Measurements from ENCODE around the gene DGKG.

DNA sequence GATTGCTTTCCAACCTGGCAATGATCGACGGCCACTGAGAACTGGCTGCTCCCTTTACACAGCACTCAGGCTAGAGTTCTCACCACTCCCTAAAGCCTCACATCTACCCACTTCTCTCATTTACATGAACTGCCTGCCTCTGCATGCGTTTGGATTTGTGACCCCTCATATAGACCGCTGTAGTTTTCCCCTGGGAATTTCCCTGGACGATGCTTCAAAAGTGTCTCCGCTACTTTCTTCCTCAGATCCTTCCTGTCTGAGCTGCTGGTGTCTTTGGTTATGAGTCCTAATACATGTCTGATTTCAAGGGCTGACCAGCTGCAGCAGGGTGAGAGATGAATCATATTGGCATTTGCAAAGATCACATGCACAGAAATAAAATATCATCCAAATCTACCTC lies 136.4 kb downstream of the DGKG start:
- TF ChIP-seq, protein P1, sequence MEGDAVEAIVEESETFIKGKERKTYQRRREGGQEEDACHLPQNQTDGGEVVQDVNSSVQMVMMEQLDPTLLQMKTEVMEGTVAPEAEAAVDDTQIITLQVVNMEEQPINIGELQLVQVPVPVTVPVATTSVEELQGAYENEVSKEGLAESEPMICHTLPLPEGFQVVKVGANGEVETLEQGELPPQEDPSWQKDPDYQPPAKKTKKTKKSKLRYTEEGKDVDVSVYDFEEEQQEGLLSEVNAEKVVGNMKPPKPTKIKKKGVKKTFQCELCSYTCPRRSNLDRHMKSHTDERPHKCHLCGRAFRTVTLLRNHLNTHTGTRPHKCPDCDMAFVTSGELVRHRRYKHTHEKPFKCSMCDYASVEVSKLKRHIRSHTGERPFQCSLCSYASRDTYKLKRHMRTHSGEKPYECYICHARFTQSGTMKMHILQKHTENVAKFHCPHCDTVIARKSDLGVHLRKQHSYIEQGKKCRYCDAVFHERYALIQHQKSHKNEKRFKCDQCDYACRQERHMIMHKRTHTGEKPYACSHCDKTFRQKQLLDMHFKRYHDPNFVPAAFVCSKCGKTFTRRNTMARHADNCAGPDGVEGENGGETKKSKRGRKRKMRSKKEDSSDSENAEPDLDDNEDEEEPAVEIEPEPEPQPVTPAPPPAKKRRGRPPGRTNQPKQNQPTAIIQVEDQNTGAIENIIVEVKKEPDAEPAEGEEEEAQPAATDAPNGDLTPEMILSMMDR (IDR thresholded peaks at IDR 0.05), result no peak
- TF ChIP-seq RFX5 (IDR thresholded peaks at IDR 0.05; ENCODE audit: low read length) (no peak), EP300 (IDR thresholded peaks at IDR 0.05; ENCODE audit: borderline replicate concordance in 1 of 2, low read depth in 1 of 2, low read length in 1 of 2) (no peak), CHD2 (IDR thresholded peaks at IDR 0.05; ENCODE audit: low read length, partially characterized antibody) (no peak), FOXM1 (IDR thresholded peaks at IDR 0.05; ENCODE audit: low read depth) (no peak), TCF12 (IDR thresholded peaks at IDR 0.05) (no peak), SIN3A (IDR thresholded peaks at IDR 0.05; ENCODE audit: borderline replicate concordance, low read depth, low read length) (no peak), RCOR1 (IDR thresholded peaks at IDR 0.05; ENCODE audit: low read length) (no peak), POLR2AphosphoS5 (IDR thresholded peaks at IDR 0.05; ENCODE audit: low read depth, low read length) (no peak), GABPA (IDR thresholded peaks at IDR 0.05; ENCODE audit: low read depth) (no peak), EZH2phosphoT487 (IDR thresholded peaks at IDR 0.05; ENCODE audit: borderline replicate concordance, low read depth) (no peak)
- TF ChIP-seq, protein P2, sequence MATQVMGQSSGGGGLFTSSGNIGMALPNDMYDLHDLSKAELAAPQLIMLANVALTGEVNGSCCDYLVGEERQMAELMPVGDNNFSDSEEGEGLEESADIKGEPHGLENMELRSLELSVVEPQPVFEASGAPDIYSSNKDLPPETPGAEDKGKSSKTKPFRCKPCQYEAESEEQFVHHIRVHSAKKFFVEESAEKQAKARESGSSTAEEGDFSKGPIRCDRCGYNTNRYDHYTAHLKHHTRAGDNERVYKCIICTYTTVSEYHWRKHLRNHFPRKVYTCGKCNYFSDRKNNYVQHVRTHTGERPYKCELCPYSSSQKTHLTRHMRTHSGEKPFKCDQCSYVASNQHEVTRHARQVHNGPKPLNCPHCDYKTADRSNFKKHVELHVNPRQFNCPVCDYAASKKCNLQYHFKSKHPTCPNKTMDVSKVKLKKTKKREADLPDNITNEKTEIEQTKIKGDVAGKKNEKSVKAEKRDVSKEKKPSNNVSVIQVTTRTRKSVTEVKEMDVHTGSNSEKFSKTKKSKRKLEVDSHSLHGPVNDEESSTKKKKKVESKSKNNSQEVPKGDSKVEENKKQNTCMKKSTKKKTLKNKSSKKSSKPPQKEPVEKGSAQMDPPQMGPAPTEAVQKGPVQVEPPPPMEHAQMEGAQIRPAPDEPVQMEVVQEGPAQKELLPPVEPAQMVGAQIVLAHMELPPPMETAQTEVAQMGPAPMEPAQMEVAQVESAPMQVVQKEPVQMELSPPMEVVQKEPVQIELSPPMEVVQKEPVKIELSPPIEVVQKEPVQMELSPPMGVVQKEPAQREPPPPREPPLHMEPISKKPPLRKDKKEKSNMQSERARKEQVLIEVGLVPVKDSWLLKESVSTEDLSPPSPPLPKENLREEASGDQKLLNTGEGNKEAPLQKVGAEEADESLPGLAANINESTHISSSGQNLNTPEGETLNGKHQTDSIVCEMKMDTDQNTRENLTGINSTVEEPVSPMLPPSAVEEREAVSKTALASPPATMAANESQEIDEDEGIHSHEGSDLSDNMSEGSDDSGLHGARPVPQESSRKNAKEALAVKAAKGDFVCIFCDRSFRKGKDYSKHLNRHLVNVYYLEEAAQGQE (IDR thresholded peaks at IDR 0.05; ENCODE audit: low read depth, low read length), result no peak
- TF ChIP-seq, protein P3, sequence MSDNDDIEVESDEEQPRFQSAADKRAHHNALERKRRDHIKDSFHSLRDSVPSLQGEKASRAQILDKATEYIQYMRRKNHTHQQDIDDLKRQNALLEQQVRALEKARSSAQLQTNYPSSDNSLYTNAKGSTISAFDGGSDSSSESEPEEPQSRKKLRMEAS (IDR thresholded peaks at IDR 0.05; ENCODE audit: low read depth), result no peak
- TF ChIP-seq, protein P4, sequence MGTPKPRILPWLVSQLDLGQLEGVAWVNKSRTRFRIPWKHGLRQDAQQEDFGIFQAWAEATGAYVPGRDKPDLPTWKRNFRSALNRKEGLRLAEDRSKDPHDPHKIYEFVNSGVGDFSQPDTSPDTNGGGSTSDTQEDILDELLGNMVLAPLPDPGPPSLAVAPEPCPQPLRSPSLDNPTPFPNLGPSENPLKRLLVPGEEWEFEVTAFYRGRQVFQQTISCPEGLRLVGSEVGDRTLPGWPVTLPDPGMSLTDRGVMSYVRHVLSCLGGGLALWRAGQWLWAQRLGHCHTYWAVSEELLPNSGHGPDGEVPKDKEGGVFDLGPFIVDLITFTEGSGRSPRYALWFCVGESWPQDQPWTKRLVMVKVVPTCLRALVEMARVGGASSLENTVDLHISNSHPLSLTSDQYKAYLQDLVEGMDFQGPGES (IDR thresholded peaks at IDR 0.05; ENCODE audit: low read depth, low read length), result no peak
